Stomach (tissue), 4 donors: ENCODE results near the gene TSSK1B.

Source experiments
- CTCF ChIP-seq, 7 experiments: fragments of 450-650 bp in 4 of 7; fragments of 200-600 bp in 3 of 7; sonication (generic) in 3 of 7; IDR thresholded peaks; one replicate each; pipeline ENCODE4 v1.5.1; 2016 to 2019; ENCODE audit warnings: antibody characterized with exemption in 7 of 7, control low read depth in 2 of 7, mild to moderate bottlenecking in 1 of 7
- POLR2AphosphoS5 ChIP-seq, 3 donors: sonication (generic); formaldehyde crosslinking; IDR thresholded peaks; one replicate each; pipeline ENCODE4 v1.6.1; 2016; ENCODE audit warnings: antibody characterized with exemption in 3 of 3

GRCh38 chr5:113463032-113463431, 28.2 kb upstream of the TSSK1B start:
- TF ChIP-seq CTCF (IDR thresholded peaks at IDR 0.05): no peak
- no peak for TF ChIP-seq POLR2AphosphoS5 (IDR thresholded peaks at IDR 0.05)
